CD14-positive monocyte (primary cell): ENCODE data around the gene DNAI1. TPM values are rescaled to one million over a fixed set of nuclear protein-coding genes. Genes with fewer than 3 reads are reported as not detected.
A peak's percentile ranks its signal among the peaks of the same experiment; 100 is the strongest.

Experiments
- DNase-seq, 3 donors: peaks; one replicate each; pipeline ENCODE4 v3.0.0-alpha.2; 2011 to 2022
- H2AFZ ChIP-seq: 2 replicates; pipeline ENCODE4 v1.6.0; 2012; ENCODE audit warnings: mild to moderate bottlenecking, low read depth, low read length, inconsistent platforms; ENCODE audit not compliant: insufficient read depth, poor library complexity, severe bottlenecking
- H3K27ac ChIP-seq, 2 donors: 1 replicate in 1 of 2; 2 replicates in 1 of 2; pipeline ENCODE4 v1.5.1; 2012 to 2013; ENCODE audit warnings: low read length in 2 of 2, control low read depth in 1 of 2, inconsistent platforms in 1 of 2, low read depth in 1 of 2, mild to moderate bottlenecking in 1 of 2
- H3K27me3 ChIP-seq, 2 donors: one replicate each; pipeline versions ENCODE4 v1.6.0 to v1.6.1; 2011 to 2013; ENCODE audit warnings: low read length in 2 of 2; ENCODE audit not compliant: control insufficient read depth in 2 of 2, insufficient read depth in 2 of 2
- H3K36me3 ChIP-seq, 2 donors: replicated peaks in 1 of 2; 1 replicate in 1 of 2; 2 replicates in 1 of 2; pipeline versions ENCODE4 v1.5.1 to v1.6.1; 2012 to 2013; ENCODE audit warnings: low read length in 2 of 2, control low read depth in 1 of 2, inconsistent platforms in 1 of 2, mild to moderate bottlenecking in 1 of 2; ENCODE audit not compliant: insufficient read depth in 2 of 2, control insufficient read depth in 1 of 2
- H3K4me1 ChIP-seq, 2 donors: 1 replicate in 1 of 2; 2 replicates in 1 of 2; pipeline versions ENCODE4 v1.5.1 to v1.6.1; 2012 to 2013; ENCODE audit warnings: low read length in 2 of 2, control low read depth in 1 of 2, inconsistent platforms in 1 of 2, mild to moderate bottlenecking in 1 of 2, moderate library complexity in 1 of 2; ENCODE audit not compliant: insufficient read depth in 2 of 2, control insufficient read depth in 1 of 2
- H3K4me2 ChIP-seq: replicated peaks from 2 replicates; pipeline ENCODE3; 2012; ENCODE audit warnings: low read length, moderate library complexity, mild to moderate bottlenecking; ENCODE audit not compliant: poor library complexity, severe bottlenecking; ENCODE audit errors: extremely low read depth
- H3K4me3 ChIP-seq, 3 experiments: fragments of 200-600 bp in 1 of 3; sonication (generic) in 1 of 3; replicated peaks in 1 of 3; 1 replicate in 2 of 3; 2 replicates in 1 of 3; pipeline ENCODE4 v1.5.1; 2011 to 2013; ENCODE audit warnings: low read length in 3 of 3, mild to moderate bottlenecking in 3 of 3, control low read depth in 2 of 3, low read depth in 2 of 3, inconsistent platforms in 1 of 3, moderate library complexity in 1 of 3
- H3K79me2 ChIP-seq: 2 replicates; pipeline ENCODE4 v1.6.0; 2012; ENCODE audit warnings: mild to moderate bottlenecking, control low read depth, inconsistent platforms, low read length, moderate library complexity; ENCODE audit not compliant: insufficient read depth
- H3K9ac ChIP-seq: 2 replicates; pipeline ENCODE4 v1.6.0; 2017; ENCODE audit warnings: low read length, mild to moderate bottlenecking; ENCODE audit not compliant: insufficient read depth, poor library complexity, severe bottlenecking
- H3K9me3 ChIP-seq, 2 donors: replicated peaks in 1 of 2; 1 replicate in 1 of 2; 2 replicates in 1 of 2; pipeline versions ENCODE4 v1.5.1 to v1.6.1; 2012 to 2013; ENCODE audit warnings: low read length in 2 of 2, control low read depth in 1 of 2; ENCODE audit not compliant: control insufficient read depth in 1 of 2, insufficient read depth in 1 of 2
- H4K20me1 ChIP-seq: 2 replicates; pipeline ENCODE4 v1.6.0; 2012; ENCODE audit warnings: mild to moderate bottlenecking, low read length, control low read depth, moderate library complexity; ENCODE audit not compliant: insufficient read depth
- H3K27ac Mint-ChIP-seq, 7 donors: one replicate each; pipeline ENCODE4 v1.8.0; 2020; ENCODE audit warnings: mild to moderate bottlenecking in 7 of 7, mixed read lengths in 7 of 7, moderate library complexity in 6 of 7, inconsistent platforms in 2 of 7
- H3K27me3 Mint-ChIP-seq, 3 donors: one replicate each; pipeline ENCODE4 v1.8.0; 2021 to 2022; ENCODE audit warnings: low read depth in 3 of 3, mild to moderate bottlenecking in 3 of 3, mixed read lengths in 3 of 3, moderate library complexity in 3 of 3, inconsistent platforms in 1 of 3
- H3K36me3 Mint-ChIP-seq, 2 donors: one replicate each; pipeline ENCODE4 v1.8.0; 2020; ENCODE audit warnings: mixed read lengths in 2 of 2, inconsistent platforms in 1 of 2, mild to moderate bottlenecking in 1 of 2
- H3K4me1 Mint-ChIP-seq: one replicate; pipeline ENCODE4 v1.8.0; 2020; ENCODE audit warnings: mild to moderate bottlenecking, mixed read lengths
- H3K4me3 Mint-ChIP-seq, 2 donors: one replicate each; pipeline ENCODE4 v1.8.0; 2020; ENCODE audit warnings: mild to moderate bottlenecking in 2 of 2, mixed read lengths in 2 of 2, moderate library complexity in 1 of 2
- H3K9me3 Mint-ChIP-seq, 7 donors: one replicate each; pipeline ENCODE4 v1.8.0; 2020 to 2022; ENCODE audit warnings: mixed read lengths in 7 of 7, mild to moderate bottlenecking in 6 of 7, moderate library complexity in 6 of 7, inconsistent platforms in 2 of 7
- WGBS: methylation state at CpG from one replicate; pipeline ENCODE4 v1.1.5; 2013; ENCODE audit warnings: missing lambda C conversion rate; ENCODE audit not compliant: insufficient coverage; 5-methylcytosine and 5-hydroxymethylcytosine counted together
- intact Hi-C, 2 donors: fragments of 100-400 bp; cut with micrococcal nuclease; formaldehyde crosslinking; loops; one replicate each; pipeline versions ENCODE4 v1.15.0 to v1.15.1; 2023
- polyA plus RNA-seq, 3 donors: library from polyadenylated mRNA; depleted of rRNA in 1 of 3; unstranded in 2 of 3; stranded (reverse) in 1 of 3; fragments of 300-500 nt in 2 of 3; fragments of >200 nt in 1 of 3; fragmentation: Illumina TruSeq in 2 of 3; gene quantifications; 1 replicate in 2 of 3; 2 replicates in 1 of 3; pipeline ENCODE4 v1.2.3, GENCODE V29; 2012 to 2021
- TF ChIP-seq, protein P1 (sequence below): fragments of 200-600 bp; IDR thresholded peaks from one replicate; pipeline ENCODE4 v1.8.0; 2022; ENCODE audit warnings: antibody characterized with exemption, mild to moderate bottlenecking

Gene DNAI1
- polyA plus RNA-seq, 3 donors: not detected

DNA sequence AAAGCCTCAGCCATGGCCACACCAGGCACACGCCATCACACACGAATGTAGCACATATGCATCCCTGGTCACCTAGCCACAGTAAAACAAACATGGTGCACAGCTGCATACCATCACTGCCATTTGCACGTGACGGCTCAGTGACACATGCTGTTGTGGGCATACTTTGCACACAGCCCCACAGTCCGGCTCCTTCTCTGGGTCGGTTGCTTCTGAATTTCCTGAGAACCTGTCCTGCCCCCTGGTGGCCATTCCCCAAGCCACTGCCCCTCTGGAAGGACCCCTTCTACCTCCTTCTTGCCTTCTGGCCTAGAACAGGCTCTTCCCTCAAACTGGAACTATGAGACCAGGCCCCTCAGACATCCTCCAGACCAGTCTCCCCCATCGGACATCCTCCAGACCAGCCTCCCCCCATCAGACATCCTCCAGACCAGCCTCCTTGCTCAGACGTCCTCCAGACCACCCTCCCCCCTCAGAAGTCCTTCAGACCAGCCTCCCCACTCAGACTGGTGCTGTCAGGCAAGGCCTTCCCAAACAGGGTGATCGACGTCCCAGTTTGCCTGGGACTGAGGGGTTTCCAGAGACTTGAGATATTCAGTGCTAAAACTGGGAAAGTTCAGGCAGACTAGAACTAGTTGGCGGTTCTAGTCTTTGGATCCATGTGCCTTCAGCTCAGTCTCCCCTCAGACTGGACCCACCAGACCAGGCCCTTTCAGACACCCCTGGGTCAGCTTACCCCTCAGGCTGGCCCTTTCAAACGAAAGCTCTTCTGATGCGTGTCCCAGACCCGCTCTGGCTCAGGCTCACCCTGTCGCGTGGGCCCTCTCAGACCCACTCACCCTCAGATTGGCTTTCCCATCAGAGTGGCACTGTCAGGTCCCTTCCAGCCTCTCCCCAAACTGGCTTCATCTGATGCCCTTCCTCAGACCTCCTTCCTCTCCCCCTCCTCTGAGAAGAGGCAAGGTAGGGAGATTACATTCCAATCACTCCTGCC is 88.5 kb downstream of the DNAI1 start:
- H3K27me3 ChIP-seq: no peaks in the 10 kb centered on the region
- H3K9me3 ChIP-seq: no peaks in the 10 kb centered on the region
- Mint-ChIP-seq H3K27me3 (peaks cover 3 to 18% (median 13%) of the 10 kb centered on the region in 3 donors), H3K36me3 (no peaks in the 10 kb centered on the region), H3K27ac (no peak overlapping the region), H3K9me3 (no peaks in the 10 kb centered on the region), H3K4me1 (no peaks in the 10 kb centered on the region), H3K4me3 (no peak overlapping the region)
- H3K4me1 ChIP-seq: no peaks in the 10 kb centered on the region
- no peak overlapping the region for H3K4me3 ChIP-seq
- H2AFZ ChIP-seq: no peak overlapping the region
- H3K36me3 ChIP-seq: no peaks in the 10 kb centered on the region
- H3K27ac ChIP-seq: no peak overlapping the region
- intact Hi-C loops: no loop called here
- no peak overlapping the region for H3K9ac ChIP-seq
- DNase-seq: peak; percentile 12 to 40 (median 18)
- no peaks in the 10 kb centered on the region for H4K20me1 ChIP-seq
- H3K79me2 ChIP-seq: no peaks in the 10 kb centered on the region
- TF ChIP-seq, protein P1, sequence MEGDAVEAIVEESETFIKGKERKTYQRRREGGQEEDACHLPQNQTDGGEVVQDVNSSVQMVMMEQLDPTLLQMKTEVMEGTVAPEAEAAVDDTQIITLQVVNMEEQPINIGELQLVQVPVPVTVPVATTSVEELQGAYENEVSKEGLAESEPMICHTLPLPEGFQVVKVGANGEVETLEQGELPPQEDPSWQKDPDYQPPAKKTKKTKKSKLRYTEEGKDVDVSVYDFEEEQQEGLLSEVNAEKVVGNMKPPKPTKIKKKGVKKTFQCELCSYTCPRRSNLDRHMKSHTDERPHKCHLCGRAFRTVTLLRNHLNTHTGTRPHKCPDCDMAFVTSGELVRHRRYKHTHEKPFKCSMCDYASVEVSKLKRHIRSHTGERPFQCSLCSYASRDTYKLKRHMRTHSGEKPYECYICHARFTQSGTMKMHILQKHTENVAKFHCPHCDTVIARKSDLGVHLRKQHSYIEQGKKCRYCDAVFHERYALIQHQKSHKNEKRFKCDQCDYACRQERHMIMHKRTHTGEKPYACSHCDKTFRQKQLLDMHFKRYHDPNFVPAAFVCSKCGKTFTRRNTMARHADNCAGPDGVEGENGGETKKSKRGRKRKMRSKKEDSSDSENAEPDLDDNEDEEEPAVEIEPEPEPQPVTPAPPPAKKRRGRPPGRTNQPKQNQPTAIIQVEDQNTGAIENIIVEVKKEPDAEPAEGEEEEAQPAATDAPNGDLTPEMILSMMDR: peak; percentile 53
- H3K4me2 ChIP-seq: no peak overlapping the region
- 60% methylated on average over 12 of the region's 16 CpGs for WGBS

DNA sequence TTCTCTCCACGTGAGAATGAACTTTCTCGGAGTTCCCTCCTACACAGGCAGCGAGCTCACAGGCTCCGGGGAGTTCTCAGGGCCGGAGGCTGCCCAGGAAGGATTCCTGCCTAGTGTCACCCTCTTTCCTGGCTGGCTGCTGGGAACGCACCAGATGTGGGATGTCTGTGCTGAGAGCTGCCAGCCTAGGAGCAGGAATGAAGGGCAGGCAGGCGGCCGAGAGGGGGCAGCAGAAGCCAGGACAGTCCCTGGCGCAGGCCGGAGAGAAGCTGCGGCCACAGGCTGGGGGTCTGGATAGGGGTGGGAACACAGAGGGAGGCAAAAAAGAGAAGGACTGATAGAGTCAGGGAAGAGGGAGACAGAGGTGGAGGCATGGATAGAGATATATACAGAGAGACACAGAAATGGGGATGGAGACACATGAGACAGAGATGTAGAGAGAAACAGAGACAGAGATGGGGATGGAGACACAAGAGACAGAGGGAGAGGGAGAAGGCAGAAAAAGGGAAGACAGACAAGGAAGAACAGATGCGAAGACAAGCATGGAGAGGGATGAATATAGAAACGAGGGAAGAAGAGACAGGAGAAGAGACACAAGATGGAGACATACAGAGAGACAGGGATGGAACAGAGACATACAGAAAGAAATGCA is 89.5 kb downstream of the DNAI1 start:
- intact Hi-C loops: no loop called here
- DNase-seq: peak in 1 of 3 donors; percentile 18

More for the DNA sequence above, 89.5 kb downstream of the DNAI1 start:
- 16% methylated on average over 10 of the region's 13 CpGs for WGBS
- Histone ChIP-seq H3K79me2 (no peaks in the 10 kb centered on the region), H3K4me1 (no peaks in the 10 kb centered on the region), H3K4me3 (no peak overlapping the region), H3K4me2 (no peak overlapping the region), H2AFZ (no peak overlapping the region), H4K20me1 (no peaks in the 10 kb centered on the region), H3K9ac (no peak overlapping the region), H3K27ac (no peak overlapping the region), H3K36me3 (no peaks in the 10 kb centered on the region), H3K9me3 (no peaks in the 10 kb centered on the region), H3K27me3 (no peaks in the 10 kb centered on the region)
- Mint-ChIP-seq H3K9me3 (no peaks in the 10 kb centered on the region), H3K27ac (peak overlapping the region in 1 of 7 donors; percentile 1), H3K4me1 (no peaks in the 10 kb centered on the region), H3K27me3 (peaks cover 3 to 22% (median 13%) of the 10 kb centered on the region in 3 donors), H3K36me3 (no peaks in the 10 kb centered on the region), H3K4me3 (no peak overlapping the region)
- TF ChIP-seq, protein P1: peak; percentile 59
